GM12864 (cell line): ENCODE data around the gene PGM1.

Experiments used
- DNase-seq: peaks from one replicate; pipeline ENCODE4 v3.0.0-alpha.2; 2011; ENCODE audit warnings: low read depth
- H3K4me3 ChIP-seq: 2 replicates; pipeline ENCODE4 v1.5.1; 2011; ENCODE audit warnings: mild to moderate bottlenecking, low read depth, low read length, control low read depth
- CTCF ChIP-seq: IDR thresholded peaks from 2 replicates; pipeline ENCODE4 v1.5.1; 2011; ENCODE audit warnings: low read depth, mild to moderate bottlenecking, moderate library complexity, low read length, control low read depth, inconsistent platforms; ENCODE audit errors: missing control alignments

Gene PGM1

GRCh38 chr1:63593303-63593885, at the start of gene PGM1:
Gene PGM1, plus strand, starts transcription at chr1:63593411. Its CDS starts 78 bp downstream, at chr1:63593489.
- no peak for TF ChIP-seq CTCF
- peak within 1 kb of the TSS; percentile 99 for H3K4me3 ChIP-seq
- peak; percentile 27 for DNase-seq

GRCh38 chr1:63545780-63546179, 47.4 kb upstream of the PGM1 start:
- TF ChIP-seq CTCF = no peak
- no peak overlapping the region for H3K4me3 ChIP-seq
- DNase-seq = no peak

- no peak for TF ChIP-seq CTCF
- no peak overlapping the region for H3K4me3 ChIP-seq
- DNase-seq = no peak
Measured at GRCh38 chr1:63547621-63548294, 45.5 kb upstream of the PGM1 start.

GRCh38 chr1:63548303-63548702, 44.9 kb upstream of the PGM1 start:
- no peak for TF ChIP-seq CTCF
- no peak for DNase-seq
- no peak overlapping the region for H3K4me3 ChIP-seq

GRCh38 chr1:63548877-63549276, 44.3 kb upstream of the PGM1 start:
- H3K4me3 ChIP-seq = no peak overlapping the region
- TF ChIP-seq CTCF = no peak
- DNase-seq = no peak

GRCh38 chr1:63555480-63555879, 37.7 kb upstream of the PGM1 start:
- no peak for DNase-seq
- no peak for TF ChIP-seq CTCF
- no peak overlapping the region for H3K4me3 ChIP-seq
